DND-41 (cell line): ENCODE data around the gene ICAM1.

Experiments used
- CTCF ChIP-seq: IDR thresholded peaks from 2 replicates; pipeline ENCODE4 v1.5.1; 2012; ENCODE audit warnings: borderline replicate concordance, low read length, moderate library complexity, mild to moderate bottlenecking; ENCODE audit not compliant: poor library complexity, severe bottlenecking; ENCODE audit errors: extremely low read depth
- EZH2 ChIP-seq: IDR thresholded peaks from 3 replicates; pipeline ENCODE4 v1.6.1; 2012; ENCODE audit warnings: borderline replicate concordance, low read depth, mild to moderate bottlenecking, moderate library complexity, low read length, inconsistent platforms; ENCODE audit not compliant: severe bottlenecking

DNA sequence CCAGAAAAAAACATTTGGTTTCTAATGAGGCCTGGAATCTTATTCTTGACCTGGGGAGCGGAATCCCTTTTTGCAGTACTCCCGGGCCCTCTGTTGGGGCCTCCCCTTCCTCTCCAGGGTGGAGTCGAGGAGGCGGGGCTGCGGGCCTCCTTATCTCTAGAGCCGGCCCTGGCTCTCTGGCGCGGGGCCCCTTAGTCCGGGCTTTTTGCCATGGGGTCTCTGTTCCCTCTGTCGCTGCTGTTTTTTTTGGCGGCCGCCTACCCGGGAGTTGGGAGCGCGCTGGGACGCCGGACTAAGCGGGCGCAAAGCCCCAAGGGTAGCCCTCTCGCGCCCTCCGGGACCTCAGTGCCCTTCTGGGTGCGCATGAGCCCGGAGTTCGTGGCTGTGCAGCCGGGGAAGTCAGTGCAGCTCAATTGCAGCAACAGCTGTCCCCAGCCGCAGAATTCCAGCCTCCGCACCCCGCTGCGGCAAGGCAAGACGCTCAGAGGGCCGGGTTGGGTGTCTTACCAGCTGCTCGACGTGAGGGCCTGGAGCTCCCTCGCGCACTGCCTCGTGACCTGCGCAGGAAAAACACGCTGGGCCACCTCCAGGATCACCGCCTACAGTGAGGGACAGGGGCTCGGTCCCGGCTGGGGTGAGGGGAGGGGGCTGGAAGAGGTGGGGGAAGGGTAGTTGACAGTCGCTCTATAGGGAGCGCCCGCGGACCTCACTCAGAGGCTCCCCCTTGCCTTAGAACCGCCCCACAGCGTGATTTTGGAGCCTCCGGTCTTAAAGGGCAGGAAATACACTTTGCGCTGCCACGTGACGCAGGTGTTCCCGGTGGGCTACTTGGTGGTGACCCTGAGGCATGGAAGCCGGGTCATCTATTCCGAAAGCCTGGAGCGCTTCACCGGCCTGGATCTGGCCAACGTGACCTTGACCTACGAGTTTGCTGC lies 16.1 kb downstream of the ICAM1 start, which contains the start of gene ICAM4:
- TF ChIP-seq EZH2: no peak
- no peak for TF ChIP-seq CTCF
